22Rv1 (cell line): ENCODE measurements around the gene RNF7.

Experiments used
- H3K27ac ChIP-seq: fragments of 450-650 bp; 2 replicates; pipeline ENCODE4 v1.5.1; 2017
- CTCF ChIP-seq: fragments of 450-650 bp; IDR thresholded peaks from 2 replicates; pipeline ENCODE4 v1.5.1; 2017; ENCODE audit warnings: mild to moderate bottlenecking
- ZFX ChIP-seq: fragments of 450-650 bp; IDR thresholded peaks from 2 replicates; pipeline ENCODE4 v1.6.1; 2017; ENCODE audit warnings: antibody characterized with exemption, borderline replicate concordance

RNF7 gene

GRCh38 chr3:141708367-141708766 lies 29.7 kb upstream of the RNF7 start:
- TF ChIP-seq ZFX (no peak), CTCF (no peak)
- no peak overlapping the region for H3K27ac ChIP-seq

DNA sequence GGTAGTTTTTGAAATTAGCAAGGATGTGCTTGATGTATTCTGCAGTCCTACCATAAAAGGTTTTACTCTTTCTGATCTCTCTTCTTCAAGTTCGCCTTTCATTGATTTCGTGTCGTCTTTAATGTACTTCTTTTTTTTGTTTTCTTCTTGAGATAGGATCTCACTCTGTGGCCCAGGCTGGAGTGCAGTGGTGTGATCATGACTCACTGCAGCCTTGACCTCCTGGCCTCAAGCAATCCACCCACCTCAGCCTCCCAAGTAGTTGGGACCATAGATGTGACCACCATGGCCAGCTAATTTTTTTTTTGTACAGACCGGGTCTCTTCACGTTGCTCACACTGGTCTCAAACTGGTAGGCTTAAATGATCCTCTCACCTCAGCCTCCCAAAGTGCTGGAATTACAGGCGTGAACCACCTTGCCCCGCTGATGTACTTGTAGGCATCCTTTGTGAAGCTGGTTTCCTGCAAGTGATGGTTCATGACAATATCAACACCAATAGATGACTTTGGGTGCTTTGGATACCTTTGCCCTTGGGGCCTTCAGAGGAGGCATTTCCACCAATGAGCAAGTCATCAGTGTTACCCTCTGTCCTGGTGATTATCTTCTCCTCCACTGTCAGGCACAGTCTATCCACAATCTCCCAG lies 28.9 kb upstream of the RNF7 start:
- H3K27ac ChIP-seq = no peak overlapping the region
- TF ChIP-seq ZFX (no peak), CTCF (no peak)

- no peak overlapping the region for H3K27ac ChIP-seq
- TF ChIP-seq CTCF = no peak
- TF ChIP-seq ZFX = no peak
These were observed 28.0 kb upstream of the RNF7 start for GRCh38 chr3:141710121-141710520.

- no peak for TF ChIP-seq ZFX
- TF ChIP-seq CTCF = no peak
- H3K27ac ChIP-seq = no peak overlapping the region
These were observed 27.0 kb upstream of the RNF7 start for GRCh38 chr3:141710888-141711616.

DNA sequence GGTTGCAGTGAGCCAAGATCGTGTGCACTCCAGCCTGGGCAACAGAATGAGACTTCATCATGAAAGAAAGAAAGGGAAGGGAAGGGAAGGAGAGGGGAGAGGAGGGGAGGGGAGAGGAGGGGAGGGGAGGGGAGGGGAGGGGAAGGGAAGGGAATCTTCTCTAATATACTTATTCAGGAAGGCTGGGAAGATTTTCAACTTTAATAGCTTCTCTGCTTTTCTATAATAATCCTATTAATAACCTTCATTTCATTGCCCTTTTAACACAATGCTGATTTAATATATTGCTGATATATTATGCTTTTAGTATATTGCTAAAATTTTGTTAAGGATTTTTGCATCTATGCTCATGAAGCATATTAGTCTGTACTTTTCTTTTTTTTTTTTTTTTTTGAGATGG lies 23.4 kb upstream of the RNF7 start:
- H3K27ac ChIP-seq = no peak overlapping the region
- no peak for TF ChIP-seq ZFX
- TF ChIP-seq CTCF = no peak

GRCh38 chr3:141722081-141722480 lies 16.0 kb upstream of the RNF7 start:
- no peak overlapping the region for H3K27ac ChIP-seq
- no peak for TF ChIP-seq ZFX
- no peak for TF ChIP-seq CTCF

- no peak overlapping the region for H3K27ac ChIP-seq
- TF ChIP-seq ZFX (no peak), CTCF (no peak)
These were observed 15.4 kb upstream of the RNF7 start for GRCh38 chr3:141722648-141723047.
